GM18861 (cell line): Measurements from ENCODE around the gene CD33.
"Not testable (repeated sequence)": the region's sequence is repeated elsewhere in the genome, so short reads cannot be mapped to it uniquely, and the experiment has no call there.

ENCODE experiments used
- ATAC-seq: cut with Tn5 transposase; IDR thresholded peaks from one replicate; pipeline ENCODE4 v1.9.1; 2021; ENCODE audit not compliant: unreplicated experiment

CD33 gene

DNA sequence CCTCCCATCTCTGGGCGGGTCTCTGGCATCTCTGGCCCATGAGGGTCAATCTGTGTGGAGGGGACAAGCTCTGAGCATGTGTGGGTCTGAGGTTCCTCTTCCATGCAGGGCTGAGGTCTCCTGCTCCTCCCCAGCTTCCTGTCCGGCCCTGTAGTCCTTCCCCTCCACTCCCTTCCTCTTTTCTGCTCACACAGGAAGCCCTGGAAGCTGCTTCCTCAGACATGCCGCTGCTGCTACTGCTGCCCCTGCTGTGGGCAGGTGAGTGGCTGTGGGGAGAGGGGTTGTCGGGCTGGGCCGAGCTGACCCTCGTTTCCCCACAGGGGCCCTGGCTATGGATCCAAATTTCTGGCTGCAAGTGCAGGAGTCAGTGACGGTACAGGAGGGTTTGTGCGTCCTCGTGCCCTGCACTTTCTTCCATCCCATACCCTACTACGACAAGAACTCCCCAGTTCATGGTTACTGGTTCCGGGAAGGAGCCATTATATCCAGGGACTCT is at the start of gene CD33:
Gene CD33, plus strand, starts transcription at position 183 of the 496 bp plus-strand sequence. Its CDS starts 39 bp downstream, at position 222.
- not testable (repeated sequence) for ATAC-seq

DNA sequence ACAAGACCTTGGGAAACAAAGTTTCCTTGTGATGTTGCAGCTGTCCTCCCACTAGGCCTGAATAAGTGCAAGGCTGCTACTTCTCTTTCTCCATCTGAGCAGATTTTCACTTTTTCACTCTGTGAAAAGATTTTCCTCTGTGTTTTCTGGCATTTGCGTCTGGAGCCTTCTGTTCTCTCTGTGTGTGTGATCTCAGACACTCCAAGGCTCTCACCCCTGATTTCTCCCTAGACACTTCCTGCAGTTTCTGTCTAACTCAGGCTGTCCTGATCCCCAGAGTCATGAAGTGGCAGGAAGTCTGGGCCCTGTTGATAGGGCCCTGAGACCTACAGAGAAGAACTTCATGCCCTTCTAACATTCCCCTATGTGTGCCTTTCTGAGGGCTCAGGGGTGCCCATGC is 45.6 kb upstream of the CD33 start:
- ATAC-seq = no peak

DNA sequence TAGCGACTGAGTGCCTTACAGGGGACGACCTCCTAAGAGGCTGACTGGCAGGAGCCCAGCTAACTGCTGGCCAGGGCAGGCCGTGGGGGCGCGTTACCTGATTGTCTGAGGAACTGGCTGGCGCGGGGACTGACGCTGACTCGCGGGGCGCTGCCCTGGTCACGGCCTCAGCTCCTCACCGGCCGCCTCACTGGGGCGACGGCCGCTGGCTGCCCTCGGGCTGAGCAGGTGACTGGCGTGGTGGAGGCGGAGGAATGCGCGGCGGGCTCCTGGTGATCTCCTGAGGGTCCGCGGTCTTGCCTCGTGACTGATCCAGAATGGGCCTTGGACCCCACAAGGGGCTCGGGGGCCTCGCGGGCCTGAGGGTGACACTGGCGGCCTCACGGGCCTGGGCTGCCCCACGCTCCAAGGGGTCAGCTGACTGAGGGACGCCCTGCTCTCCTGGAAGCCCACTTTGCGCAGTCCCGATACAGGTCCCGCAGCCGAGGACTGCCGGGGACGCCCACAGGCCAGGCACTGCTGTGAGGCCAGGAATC is 43.4 kb upstream of the CD33 start:
- no peak for ATAC-seq

DNA sequence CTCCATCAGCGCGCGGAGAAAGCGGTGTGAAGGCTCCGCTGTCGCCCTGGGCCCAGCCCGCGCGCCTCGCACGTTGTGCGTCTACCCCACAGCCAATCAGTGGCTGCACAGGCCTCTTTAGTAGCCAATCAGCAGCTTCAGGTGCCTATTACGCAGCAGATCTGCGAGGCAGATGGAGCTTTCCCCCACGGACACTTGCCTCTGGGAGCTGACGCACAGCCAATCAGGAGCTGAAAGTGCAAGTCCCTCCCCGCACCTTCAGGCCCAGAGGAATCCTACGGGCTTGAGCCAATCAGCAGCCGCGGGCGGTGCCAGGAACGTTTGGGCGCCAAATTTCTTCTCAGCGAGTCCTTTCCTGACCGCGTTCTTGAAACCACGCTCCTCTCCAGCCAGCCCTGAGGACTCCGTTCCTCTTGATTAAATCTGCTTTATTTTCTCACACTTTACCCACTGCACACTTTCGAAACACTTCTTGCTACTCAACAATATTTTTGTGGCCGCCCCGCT is 42.9 kb upstream of the CD33 start:
- no peak for ATAC-seq

DNA sequence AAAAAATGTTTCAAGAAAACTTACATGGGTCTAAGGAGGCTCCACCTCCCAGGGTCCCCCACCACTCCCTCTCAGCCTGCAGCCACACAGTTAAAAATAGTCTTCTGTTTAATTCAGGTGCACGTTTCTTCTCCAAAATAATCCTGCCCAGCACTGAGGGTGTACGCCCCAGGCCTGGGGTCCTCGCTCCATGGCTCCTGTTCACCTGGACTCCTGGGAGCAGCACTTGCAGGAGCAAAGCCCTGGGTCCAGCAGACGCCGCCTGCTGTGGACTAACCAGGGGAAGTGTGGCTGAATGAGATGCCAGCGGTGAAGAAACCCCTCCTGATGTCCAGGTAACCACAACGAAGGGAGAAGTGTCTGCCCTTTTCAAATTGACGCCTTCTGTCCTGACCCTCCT is 41.3 kb upstream of the CD33 start:
- no peak for ATAC-seq

DNA sequence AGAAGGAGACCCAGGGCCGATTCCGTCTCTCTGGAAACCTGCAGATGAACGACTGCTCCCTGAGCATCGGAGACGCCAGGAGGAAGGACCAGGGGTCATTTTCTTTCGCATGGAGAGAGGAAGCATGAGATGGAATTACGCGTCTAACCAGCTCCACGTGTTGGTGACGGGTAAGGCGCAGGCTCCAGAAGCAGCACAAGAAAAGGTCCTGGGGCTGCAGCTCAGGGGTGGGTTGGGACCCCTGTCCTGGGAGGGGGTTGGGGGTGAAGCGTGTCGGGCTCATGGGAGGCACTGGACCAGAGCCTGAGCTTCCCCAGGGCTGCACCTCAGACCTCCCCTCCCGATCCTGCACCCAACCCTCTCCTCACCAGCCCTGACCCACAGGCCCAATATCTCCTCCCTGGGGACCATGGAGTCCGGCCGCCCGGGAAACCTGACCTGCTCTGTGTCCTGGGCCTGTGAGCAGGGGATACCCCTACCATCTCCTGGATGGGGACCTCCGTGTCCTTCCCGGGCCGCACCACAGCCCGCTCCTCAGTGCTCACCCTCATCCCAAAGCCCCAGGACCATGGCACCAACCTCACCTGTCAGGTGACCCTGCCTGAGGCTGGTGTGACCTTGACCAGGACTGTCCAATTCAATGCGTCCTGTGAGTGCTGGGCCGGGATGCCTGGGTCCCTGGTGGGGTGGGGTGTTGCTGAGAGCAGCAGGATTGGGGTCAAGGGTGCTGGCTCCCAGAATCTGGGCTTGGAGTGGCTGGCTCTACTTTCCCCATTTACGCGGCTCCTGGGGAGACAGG is 39.6 kb upstream of the CD33 start:
- no peak for ATAC-seq

DNA sequence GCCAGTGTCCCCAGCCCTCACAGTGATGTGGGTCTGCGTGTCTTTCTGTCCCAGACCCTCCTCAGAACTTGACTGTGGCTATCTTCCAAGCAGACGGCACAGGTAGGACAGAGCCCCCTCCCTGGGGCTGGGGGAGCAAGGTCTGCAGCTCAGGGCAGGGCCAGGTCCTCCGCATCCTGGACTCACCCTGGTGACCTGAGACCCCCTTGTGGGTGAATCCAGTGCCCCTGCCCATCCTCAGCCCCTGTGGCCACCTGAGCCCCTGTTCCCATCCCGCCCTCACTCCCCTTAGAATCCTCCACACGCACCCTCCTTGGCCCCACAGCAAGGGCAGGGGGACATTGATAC is 39.0 kb upstream of the CD33 start:
- no peak for ATAC-seq

DNA sequence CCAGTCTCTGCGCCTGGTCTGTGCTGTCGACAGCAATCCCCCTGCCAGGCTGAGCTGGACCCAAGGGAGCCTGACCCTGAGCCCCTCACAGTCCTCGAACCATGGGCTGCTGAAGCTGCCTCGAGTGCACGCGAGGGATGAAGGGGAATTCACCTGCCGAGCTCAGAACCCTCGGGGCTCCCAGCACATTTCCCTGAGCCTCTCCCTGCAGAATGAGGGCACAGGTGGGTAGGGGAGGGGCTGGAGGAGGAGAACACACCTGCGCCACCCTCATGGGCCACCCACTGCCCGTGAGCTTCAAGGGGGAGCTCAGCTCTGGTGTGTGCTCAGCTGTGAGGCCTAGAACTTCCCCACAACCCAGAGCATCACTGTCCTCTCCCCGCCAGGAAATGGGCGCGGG is 38.6 kb upstream of the CD33 start:
- no peak for ATAC-seq

DNA sequence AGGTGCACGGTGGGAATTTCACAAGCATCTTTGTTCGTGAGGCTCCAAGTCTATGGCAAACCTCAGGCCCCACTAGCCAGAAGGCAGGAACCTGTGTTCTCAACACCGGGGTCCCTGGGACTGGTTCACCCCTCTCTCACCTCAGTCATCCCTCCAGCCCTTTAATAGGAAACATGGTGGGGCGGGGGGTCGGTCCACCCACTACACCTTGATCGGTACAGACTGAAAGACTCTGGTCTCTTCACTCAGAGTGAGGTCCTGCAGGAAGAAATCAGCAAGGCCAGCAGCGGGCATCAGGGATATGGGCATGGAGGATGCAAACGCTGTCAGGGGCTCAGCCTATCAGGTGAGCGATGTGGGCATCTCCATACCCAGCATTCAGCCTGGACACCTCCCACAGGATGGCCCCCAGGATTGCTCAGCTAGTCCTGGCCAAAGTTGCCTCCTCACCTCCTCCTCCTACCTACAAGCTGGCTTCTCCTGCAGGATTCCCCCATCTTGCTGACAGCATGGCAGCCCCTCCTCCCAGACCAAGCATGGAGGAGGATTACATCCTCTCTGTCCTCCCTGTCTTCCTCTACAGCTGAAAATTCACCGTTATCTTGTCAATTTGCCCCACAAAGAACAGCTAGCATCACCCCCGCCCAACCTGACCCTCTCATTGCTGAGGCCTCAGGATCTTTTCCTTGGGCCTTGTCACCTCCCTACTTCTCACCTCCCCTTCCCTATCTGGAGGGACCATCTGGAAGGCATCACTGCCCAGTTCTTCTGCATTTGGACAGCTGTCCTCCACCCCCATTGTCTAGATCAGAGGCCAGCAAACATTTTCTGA is 37.3 kb upstream of the CD33 start:
- ATAC-seq = no peak

DNA sequence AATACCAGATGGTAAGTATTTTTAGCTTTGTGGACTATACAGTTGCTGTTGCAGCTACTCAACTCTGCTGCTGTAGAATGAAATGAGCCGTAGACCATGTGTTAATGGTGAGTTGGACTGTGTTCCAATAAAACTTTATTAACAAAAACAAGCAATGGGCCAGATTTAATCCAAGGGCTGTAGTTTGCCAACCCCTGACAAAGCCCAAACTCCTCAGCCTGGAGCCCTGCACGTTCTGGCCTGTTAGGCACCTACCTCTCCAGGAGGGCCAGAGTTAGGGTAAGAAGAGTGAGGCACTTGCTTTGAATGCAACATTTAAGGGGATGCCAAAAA is 36.7 kb upstream of the CD33 start:
- no peak for ATAC-seq

DNA sequence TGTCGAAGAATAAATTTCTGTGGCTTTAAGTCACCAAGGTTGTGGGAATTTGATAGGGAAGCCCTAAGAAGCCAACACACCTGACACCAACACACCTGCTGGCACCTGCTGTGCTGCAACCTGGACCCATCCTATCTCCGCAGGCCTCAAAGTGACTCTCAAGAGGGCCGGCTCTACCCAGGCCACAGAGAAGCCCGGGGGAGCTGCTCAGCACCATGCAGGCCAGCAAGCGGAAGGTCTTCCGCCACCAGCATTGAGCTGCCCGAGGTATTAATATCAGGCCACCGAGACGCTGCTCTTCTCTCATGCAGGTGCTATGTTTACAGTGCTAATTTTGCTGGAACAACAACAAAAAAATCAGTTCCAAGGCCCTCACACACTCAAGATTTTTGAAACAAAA is 32.2 kb upstream of the CD33 start:
- no peak for ATAC-seq

DNA sequence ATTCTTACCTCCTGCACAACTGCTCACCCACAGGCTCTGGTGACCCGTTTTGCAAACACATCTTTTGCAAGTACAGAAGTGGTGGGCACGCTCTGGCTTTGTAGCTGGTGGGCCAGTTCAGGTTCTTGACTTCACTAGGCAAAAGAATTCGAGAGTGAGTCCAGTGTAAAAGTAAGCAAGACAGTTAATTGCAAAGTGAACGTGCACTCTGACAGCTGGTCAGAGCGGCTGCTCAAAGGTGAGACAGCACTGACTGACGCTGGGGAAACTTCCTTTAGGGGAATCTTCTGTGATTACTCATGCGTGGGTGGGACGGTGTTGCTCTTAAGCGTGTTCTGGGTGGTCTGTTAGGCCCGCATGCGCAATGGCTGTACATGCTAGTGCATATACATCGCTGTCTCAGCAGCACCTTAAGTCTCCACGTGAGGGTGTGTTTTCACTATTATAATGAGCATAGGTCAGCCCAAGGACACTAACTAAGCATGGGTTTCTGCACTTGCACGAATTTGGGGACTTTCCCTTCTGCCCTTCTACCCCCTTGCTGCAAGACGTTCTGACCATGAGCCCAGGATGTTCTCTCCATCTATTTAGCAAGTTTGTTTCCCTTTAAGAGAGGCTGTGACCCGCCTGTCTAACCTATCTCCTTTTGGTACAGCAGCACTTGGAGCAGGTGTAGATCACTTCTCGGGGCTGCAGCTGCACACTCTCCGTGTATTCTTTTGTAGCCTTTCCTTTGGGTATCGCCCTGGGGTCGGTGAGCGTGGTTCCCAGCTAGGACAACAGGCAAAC is 30.2 kb upstream of the CD33 start:
- ATAC-seq = no peak

DNA sequence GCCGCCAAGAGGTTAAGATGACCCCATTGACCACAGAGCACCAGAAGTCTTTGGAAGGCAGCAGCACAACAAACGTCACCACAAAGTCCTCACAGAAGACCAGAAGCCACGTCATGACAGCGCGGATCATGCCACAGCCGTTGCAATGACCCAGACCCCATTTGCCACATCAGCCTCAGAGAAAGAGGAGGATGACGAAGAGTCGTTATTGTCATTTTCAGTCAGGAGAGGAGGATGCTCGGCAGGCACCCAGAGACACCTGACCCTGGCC is 29.6 kb upstream of the CD33 start:
- ATAC-seq = no peak

DNA sequence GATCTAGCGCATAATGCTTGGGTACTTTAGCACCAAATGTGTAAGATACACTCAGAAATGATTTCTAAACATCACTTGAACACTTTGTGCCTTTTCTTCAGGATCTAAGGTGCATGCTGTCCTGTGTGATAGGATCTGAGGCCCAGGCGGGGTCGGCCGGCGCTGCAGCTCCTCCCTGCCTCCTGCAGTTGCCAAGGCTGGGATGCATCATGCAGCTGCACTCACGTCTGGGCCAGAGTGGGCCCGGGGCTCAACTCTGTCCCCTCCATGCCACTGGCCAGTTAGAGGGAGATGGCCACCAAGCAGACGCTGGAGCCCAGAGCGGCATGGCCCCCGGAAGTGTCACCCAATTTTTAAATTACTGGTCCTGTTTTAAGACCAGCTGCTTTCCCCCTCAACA is 29.3 kb upstream of the CD33 start:
- ATAC-seq = no peak

DNA sequence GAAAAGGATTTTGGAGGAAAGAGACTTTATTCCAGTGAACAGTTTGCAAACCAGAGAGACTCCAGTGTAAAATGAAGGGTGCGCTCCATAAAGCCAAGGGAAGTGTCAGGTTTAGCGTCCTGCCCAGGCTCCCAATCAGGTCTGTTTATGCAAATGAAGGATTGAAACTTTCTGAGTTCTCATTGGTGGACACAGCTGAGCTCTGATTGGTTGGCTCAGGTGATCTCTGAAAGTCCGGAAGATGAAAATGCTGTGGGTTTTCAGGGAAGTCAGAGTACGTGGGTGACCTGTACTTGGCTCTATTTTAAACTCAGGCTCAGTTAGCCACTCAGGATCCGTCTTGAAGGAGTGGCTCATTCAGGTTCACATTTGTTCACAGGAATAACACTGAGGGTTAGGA is 28.7 kb upstream of the CD33 start:
- ATAC-seq = no peak

DNA sequence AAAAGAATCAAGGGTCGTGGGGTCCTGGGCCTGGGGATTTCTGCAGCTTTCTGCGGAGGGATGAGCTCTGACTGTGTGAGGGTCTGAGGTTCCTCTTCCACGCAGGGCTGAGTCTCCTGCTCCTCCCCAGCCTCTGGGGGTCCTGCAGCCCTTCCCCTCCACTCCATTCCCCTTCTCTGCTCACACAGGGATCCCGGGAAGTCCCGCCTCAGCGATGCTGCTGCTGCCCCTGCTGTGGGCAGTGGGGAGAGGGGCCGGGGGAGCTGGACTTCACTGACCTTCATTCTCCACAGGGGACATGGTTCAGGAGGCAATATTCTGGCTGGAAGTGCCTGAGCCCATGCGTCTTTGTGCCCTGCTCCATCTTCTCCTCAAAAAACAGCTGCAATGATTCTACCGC is 26.2 kb upstream of the CD33 start:
- no peak for ATAC-seq

DNA sequence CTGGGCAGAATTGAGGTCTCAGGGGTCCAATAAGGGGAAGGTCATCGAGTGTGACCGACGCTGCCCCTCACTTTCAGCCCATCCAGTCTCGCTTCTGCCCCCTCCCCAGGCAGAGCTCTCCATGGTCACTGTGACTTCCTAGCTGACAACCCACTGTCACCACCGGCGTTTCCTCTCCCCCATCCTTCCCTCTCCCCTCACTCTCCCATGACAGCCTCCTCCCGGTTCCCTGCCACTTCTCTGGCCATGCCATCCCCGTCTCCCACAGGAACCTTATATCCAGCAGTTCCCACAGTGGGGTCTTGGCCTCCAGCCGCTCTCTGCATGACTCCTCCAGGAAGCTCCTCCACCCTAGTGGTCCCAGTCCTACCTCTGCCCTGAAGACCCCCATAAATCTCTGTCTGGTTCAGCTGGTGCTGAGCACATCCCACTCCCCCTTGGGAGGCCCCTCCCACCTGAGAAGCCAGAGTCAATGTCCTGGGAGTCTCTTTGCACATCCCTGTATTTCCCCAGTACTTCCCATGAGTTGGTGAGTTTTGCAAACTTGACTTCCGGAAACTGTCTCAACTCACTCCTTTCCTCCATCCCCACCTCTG is 24.7 kb upstream of the CD33 start:
- ATAC-seq = no peak

DNA sequence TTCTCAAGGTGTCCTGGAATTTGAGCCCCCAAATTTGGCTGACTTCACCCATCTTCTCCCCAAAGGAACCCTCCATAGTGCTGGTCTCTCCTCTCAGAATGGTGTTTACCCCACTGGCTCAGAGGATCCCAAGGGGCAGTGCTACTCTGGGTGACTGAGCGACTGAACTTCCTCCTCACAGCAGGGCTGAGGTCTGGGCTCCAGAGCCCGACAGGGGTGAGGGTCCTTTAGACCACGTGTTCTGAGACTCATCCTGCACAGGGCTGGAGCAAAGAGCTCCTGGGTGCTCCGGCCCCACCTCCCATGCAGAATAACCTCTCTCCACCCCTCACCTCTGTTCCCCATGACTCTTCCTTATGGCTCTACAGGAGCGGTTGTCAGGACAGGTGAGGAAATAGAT is 23.2 kb upstream of the CD33 start:
- no peak for ATAC-seq

DNA sequence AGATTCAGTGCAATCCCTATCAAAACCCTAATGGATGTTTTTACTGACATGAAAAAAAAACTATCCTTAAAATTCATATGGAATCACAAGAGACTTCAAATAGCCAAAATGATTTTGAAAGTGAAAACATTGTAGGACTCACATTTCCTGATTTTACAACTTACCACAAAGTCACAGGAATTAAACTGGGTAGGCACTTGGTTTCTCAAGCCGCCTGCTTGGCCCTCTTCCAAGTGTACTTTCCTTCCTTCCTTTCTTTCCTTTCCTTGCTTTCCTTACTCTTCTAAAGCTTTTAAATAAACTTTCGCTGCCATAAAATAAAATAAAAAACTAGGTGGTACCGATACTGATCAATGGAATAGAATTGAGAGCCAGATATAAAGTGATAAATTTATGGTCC is 21.0 kb upstream of the CD33 start:
- ATAC-seq = no peak

DNA sequence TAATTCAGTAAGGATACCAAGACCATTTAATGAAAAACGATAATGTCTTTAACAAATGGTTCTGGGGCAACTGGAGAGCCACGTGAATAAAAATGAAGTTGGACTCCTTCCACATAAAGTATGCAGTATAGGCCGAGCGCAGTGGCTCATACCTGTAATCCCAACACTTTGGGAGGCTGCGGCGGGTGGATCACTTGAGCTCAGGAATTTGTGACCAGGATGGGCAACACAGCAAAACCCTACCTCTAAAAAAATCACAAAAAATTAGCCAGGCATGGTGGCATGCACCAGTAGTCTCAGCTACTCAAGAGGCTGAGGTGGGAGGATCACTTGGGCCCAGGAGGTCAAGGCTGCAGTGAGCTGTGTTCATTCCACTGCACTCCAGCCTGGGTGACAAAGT is 20.6 kb upstream of the CD33 start:
- no peak for ATAC-seq

DNA sequence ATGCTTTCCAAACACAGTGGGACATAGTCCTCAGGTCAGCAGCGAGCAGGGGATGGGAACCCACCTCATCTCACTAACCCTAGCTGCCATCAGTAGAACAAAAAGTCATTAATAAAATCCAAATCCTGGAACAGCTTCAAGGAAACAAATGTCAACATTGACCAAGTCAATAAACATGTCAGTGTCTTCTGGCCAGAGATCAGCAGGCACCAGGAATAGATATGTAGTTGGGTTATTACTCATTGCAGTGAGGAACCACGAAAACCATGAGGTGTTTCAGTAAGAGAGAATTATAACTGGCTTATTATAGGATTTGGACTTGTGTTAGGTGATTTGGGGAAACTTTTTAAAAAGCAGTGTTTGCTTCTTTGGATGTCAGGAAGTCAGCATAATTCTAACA is 17.1 kb upstream of the CD33 start:
- ATAC-seq = no peak
